HG03095 (cell line): ENCODE measurements around the gene MDH2.
"Not testable (repeated sequence)": the region's sequence is repeated elsewhere in the genome, so short reads cannot be mapped to it uniquely, and the experiment has no call there.

Experiments
- ATAC-seq: cut with Tn5 transposase; IDR thresholded peaks from one replicate; pipeline ENCODE4 v1.9.1; 2021; ENCODE audit warnings: moderate library complexity; ENCODE audit not compliant: unreplicated experiment

The MDH2 gene

GRCh38 chr7:76044375-76044865, 3.5 kb upstream of the MDH2 start:
- ATAC-seq, result no peak

GRCh38 chr7:76047305-76047810, 548 bp upstream of the MDH2 start:
- ATAC-seq, result no peak

- ATAC-seq, result no peak
These were observed 722 bp downstream of the MDH2 start for GRCh38 chr7:76048668-76048988.

GRCh38 chr7:76049295-76049694, 1.4 kb downstream of the MDH2 start:
- no peak for ATAC-seq

- ATAC-seq, result no peak
These were observed 2.6 kb downstream of the MDH2 start for GRCh38 chr7:76050545-76050944.

GRCh38 chr7:76051840-76052239, 3.9 kb downstream of the MDH2 start:
- no peak for ATAC-seq

- not testable (repeated sequence) for ATAC-seq
These were observed 4.8 kb downstream of the MDH2 start for GRCh38 chr7:76052681-76053080.

GRCh38 chr7:76053461-76053860, 5.6 kb downstream of the MDH2 start:
- ATAC-seq, result no peak

GRCh38 chr7:76054123-76055120, 6.5 kb downstream of the MDH2 start:
- ATAC-seq, result no peak

- no peak for ATAC-seq
These were observed 8.3 kb downstream of the MDH2 start for GRCh38 chr7:76056241-76056640.

GRCh38 chr7:76057103-76057812, 9.4 kb downstream of the MDH2 start:
- ATAC-seq, result no peak

GRCh38 chr7:76057813-76058145, 9.9 kb downstream of the MDH2 start:
- no peak for ATAC-seq

GRCh38 chr7:76058745-76059144, 10.8 kb downstream of the MDH2 start:
- ATAC-seq, result not testable (repeated sequence)

GRCh38 chr7:76060842-76061241, 12.9 kb downstream of the MDH2 start:
- no peak for ATAC-seq

- no peak for ATAC-seq
These were observed 14.3 kb downstream of the MDH2 start for GRCh38 chr7:76062254-76062653.

GRCh38 chr7:76063114-76063513, 15.2 kb downstream of the MDH2 start:
- no peak for ATAC-seq

GRCh38 chr7:76063525-76063924, 15.6 kb downstream of the MDH2 start:
- ATAC-seq, result no peak

GRCh38 chr7:76064208-76064970, 16.5 kb downstream of the MDH2 start:
- ATAC-seq, result no peak

GRCh38 chr7:76065016-76065612, 17.2 kb downstream of the MDH2 start:
- ATAC-seq, result no peak

- no peak for ATAC-seq
These were observed 19.0 kb downstream of the MDH2 start for GRCh38 chr7:76066716-76067503.
